Measurements from ENCODE around the gene TTC39C. TPM values are rescaled to one million over a fixed set of nuclear protein-coding genes. Genes with fewer than 3 reads are reported as not detected.

Gene TTC39C
- total RNA-seq, 1 experiment from 2014 or later, result 14.8 TPM

- no peak overlapping the region for H3K4me3 ChIP-seq (ENCODE audit: low read depth in 2 of 2, low read length in 2 of 2)
- no peak overlapping the region for H3K27ac ChIP-seq (ENCODE audit: low read length)
- no peak for DNase-seq (ENCODE audit: low read depth, low spot score)
- TF ChIP-seq SIN3A (IDR thresholded peaks at IDR 0.05; ENCODE audit: borderline replicate concordance, insufficient read depth, low read depth, low read length) (no peak), REST (IDR thresholded peaks at IDR 0.05; ENCODE audit: insufficient read depth in 1 of 2, low read depth in 2 of 2, low read length in 1 of 2) (no peak)
- TF ChIP-seq, protein P1, sequence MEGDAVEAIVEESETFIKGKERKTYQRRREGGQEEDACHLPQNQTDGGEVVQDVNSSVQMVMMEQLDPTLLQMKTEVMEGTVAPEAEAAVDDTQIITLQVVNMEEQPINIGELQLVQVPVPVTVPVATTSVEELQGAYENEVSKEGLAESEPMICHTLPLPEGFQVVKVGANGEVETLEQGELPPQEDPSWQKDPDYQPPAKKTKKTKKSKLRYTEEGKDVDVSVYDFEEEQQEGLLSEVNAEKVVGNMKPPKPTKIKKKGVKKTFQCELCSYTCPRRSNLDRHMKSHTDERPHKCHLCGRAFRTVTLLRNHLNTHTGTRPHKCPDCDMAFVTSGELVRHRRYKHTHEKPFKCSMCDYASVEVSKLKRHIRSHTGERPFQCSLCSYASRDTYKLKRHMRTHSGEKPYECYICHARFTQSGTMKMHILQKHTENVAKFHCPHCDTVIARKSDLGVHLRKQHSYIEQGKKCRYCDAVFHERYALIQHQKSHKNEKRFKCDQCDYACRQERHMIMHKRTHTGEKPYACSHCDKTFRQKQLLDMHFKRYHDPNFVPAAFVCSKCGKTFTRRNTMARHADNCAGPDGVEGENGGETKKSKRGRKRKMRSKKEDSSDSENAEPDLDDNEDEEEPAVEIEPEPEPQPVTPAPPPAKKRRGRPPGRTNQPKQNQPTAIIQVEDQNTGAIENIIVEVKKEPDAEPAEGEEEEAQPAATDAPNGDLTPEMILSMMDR (IDR thresholded peaks at IDR 0.05), result no peak
- H3K9me3 ChIP-seq (ENCODE audit: control insufficient read depth, insufficient read depth, low read depth, low read length), result no peaks in the 10 kb centered on the region
- H3K4me1 ChIP-seq (ENCODE audit: control insufficient read depth, insufficient read depth, low read length), result peaks cover 10% of the 10 kb centered on the region; the same call in 1 of the 2 replicates
- no peak for ATAC-seq
- ChIA-PET POLR2A (no interaction called here), CTCF (no interaction called here)
- in situ Hi-C loops (cut with HindIII; ENCODE audit: low pct_unique_long_range_greater_than_20kb, low sequenced_read_pairs), result no loop called here
- no peaks in the 10 kb centered on the region for H3K36me3 ChIP-seq (ENCODE audit: control insufficient read depth, insufficient read depth, low read length)
- H3K27me3 ChIP-seq (ENCODE audit: control insufficient read depth, insufficient read depth, low read length), result no peaks in the 10 kb centered on the region
- BruUV-seq (replicated peaks), result no TSS peak
- intact Hi-C loops (cut with micrococcal nuclease; ENCODE audit: unreplicated experiment), result no loop called here
Measured at GRCh38 chr18:24078391-24078790, 63.8 kb downstream of the TTC39C start.

DNA sequence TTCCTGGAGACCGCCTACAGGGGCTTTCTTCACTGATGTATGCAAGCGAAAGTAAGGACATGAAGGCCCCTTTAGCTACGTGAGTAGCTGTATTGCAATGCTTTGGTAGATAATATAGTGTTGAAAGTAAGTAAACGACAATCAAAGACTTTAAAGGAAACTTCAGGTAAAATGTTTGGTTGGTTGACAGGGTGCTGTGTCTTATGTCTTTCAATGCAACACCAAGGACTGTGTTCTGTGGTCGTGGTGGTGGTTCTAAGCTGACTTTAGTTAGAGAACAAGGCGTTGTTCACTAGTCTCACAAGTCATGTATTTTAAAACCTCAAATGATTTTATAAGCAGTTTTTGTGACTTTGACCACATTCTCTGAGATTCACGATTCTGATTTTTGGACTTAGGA is 66.3 kb downstream of the TTC39C start:
- no peak overlapping the region for H3K27ac ChIP-seq (ENCODE audit: low read length)
- H3K4me1 ChIP-seq (ENCODE audit: control insufficient read depth, insufficient read depth, low read length), result peaks cover 10% of the 10 kb centered on the region; the same call in 1 of the 2 replicates
- H3K27me3 ChIP-seq (ENCODE audit: control insufficient read depth, insufficient read depth, low read length), result no peaks in the 10 kb centered on the region
- DNase-seq (ENCODE audit: low read depth, low spot score) (no peak), ATAC-seq (no peak)
- CTCF ChIA-PET, result no interaction called here
- intact Hi-C loops (cut with micrococcal nuclease; ENCODE audit: unreplicated experiment), result no loop called here
- POLR2A ChIA-PET, result interaction anchor here (0.6 kb wide), 1 partner anchor 39 kb away, joined by 3 read pairs; no protein-coding TSS in a partner anchor
- TF ChIP-seq, protein P1 (IDR thresholded peaks at IDR 0.05), result no peak
- TF ChIP-seq SIN3A (IDR thresholded peaks at IDR 0.05; ENCODE audit: borderline replicate concordance, insufficient read depth, low read depth, low read length) (no peak), TCF7L2 (IDR thresholded peaks at IDR 0.05; ENCODE audit: low read depth, low read length) (no peak), REST (IDR thresholded peaks at IDR 0.05; ENCODE audit: insufficient read depth in 1 of 2, low read depth in 2 of 2, low read length in 1 of 2) (no peak), POLR2AphosphoS5 (IDR thresholded peaks at IDR 0.05; ENCODE audit: low read depth, low read length) (no peak)
- no peak overlapping the region for H3K4me3 ChIP-seq (ENCODE audit: low read depth in 2 of 2, low read length in 2 of 2)
- no TSS peak for BruUV-seq (replicated peaks)
- in situ Hi-C loops (cut with HindIII; ENCODE audit: low pct_unique_long_range_greater_than_20kb, low sequenced_read_pairs), result no loop called here
- H3K9me3 ChIP-seq (ENCODE audit: control insufficient read depth, insufficient read depth, low read depth, low read length), result no peaks in the 10 kb centered on the region
- no peaks in the 10 kb centered on the region for H3K36me3 ChIP-seq (ENCODE audit: control insufficient read depth, insufficient read depth, low read length)

All from Panc1 (cell line).